ENCODE data around the gene GCC1.

The GCC1 gene
- total RNA-seq = 94.0 to 104 (median 97.1) reads per million in 4 experiments

- DNase-seq = peak; percentile 92
Measured at GRCh38 chr7:127585044-127585953, at the start of gene GCC1. TSS of gene GCC1 (minus strand) at chr7:127585596. CDS start at chr7:127585182, 414 bp downstream.

GRCh38 chr7:127632276-127632910 is 47.0 kb upstream of the GCC1 start:
- DNase-seq = no peak

- DNase-seq = peak; percentile 9
Measured at GRCh38 chr7:127629268-127629854, 44.0 kb upstream of the GCC1 start.

- no peak for DNase-seq
Measured at GRCh38 chr7:127628445-127628844, 43.0 kb upstream of the GCC1 start.

GRCh38 chr7:127625331-127625730 is 39.9 kb upstream of the GCC1 start:
- DNase-seq = no peak

GRCh38 chr7:127620406-127621233 is 35.2 kb upstream of the GCC1 start:
- DNase-seq = no peak

GRCh38 chr7:127619681-127620405 is 34.4 kb upstream of the GCC1 start:
- DNase-seq = no peak

- DNase-seq = no peak
Measured at GRCh38 chr7:127618775-127619174, 33.4 kb upstream of the GCC1 start.

- no peak for DNase-seq
Measured at GRCh38 chr7:127618042-127618441, 32.6 kb upstream of the GCC1 start, which contains the start of gene PAX4. TSS of gene PAX4 (minus strand) at chr7:127618142. CDS start at chr7:127615928, 2,214 bp downstream.

- no peak for DNase-seq
Measured at GRCh38 chr7:127616724-127617123, 31.3 kb upstream of the GCC1 start.

GRCh38 chr7:127612263-127612662 is 26.9 kb upstream of the GCC1 start:
- DNase-seq = no peak

GRCh38 chr7:127609297-127609696 is 23.9 kb upstream of the GCC1 start:
- no peak for DNase-seq

GRCh38 chr7:127608446-127608845 is 23.1 kb upstream of the GCC1 start:
- DNase-seq = no peak

- DNase-seq = no peak
Measured at GRCh38 chr7:127600885-127601284, 15.5 kb upstream of the GCC1 start.

GRCh38 chr7:127598318-127598717 is 12.9 kb upstream of the GCC1 start:
- no peak for DNase-seq

GRCh38 chr7:127595737-127596136 is 10.3 kb upstream of the GCC1 start:
- DNase-seq = no peak

GRCh38 chr7:127594490-127594889 is 9.1 kb upstream of the GCC1 start:
- DNase-seq = no peak

GRCh38 chr7:127592550-127592949 is 7.2 kb upstream of the GCC1 start:
- DNase-seq = no peak

GRCh38 chr7:127591591-127591990 is 6.2 kb upstream of the GCC1 start:
- DNase-seq = no peak

GRCh38 chr7:127591189-127591588 is 5.8 kb upstream of the GCC1 start:
- no peak for DNase-seq

GRCh38 chr7:127589896-127590295 is 4.5 kb upstream of the GCC1 start:
- DNase-seq = no peak
